WTC11 (cell line): ENCODE measurements around the gene CDX1. TPM values are rescaled to one million over a fixed set of nuclear protein-coding genes. Genes with fewer than 3 reads are reported as not detected.

Experiments used
- ATAC-seq: fragments of 200-7000 bp; cut with Tn5 transposase; 2 replicates; pipeline ENCODE4 v1.10.0; 2021; ENCODE audit warnings: mild to moderate bottlenecking, moderate library complexity
- CTCF ChIA-PET: fragments of 300-600 bp; sonication (Branson Sonifier 250); formaldehyde crosslinking; loops from one replicate; lab custom pipeline; 2021; ENCODE audit warnings: antibody characterized with exemption; lab: Charles Lee
- POLR2A ChIA-PET: fragments of 350-600 bp; sonication (Branson Sonifier 250); formaldehyde crosslinking; loops from one replicate; lab custom pipeline; 2021; ENCODE audit warnings: antibody characterized with exemption; lab: Charles Lee
- DNase-seq: peaks from one replicate; pipeline ENCODE4 v3.0.0; 2021; ENCODE audit warnings: low spot score
- H3K27ac Mint-ChIP-seq: 2 replicates; pipeline ENCODE4 v1.8.0; 2021; ENCODE audit warnings: mixed read lengths
- H3K27me3 Mint-ChIP-seq: 2 replicates; pipeline ENCODE4 v1.8.0; 2021; ENCODE audit warnings: low read depth, mild to moderate bottlenecking, moderate library complexity, mixed read lengths
- H3K36me3 Mint-ChIP-seq: 2 replicates; pipeline ENCODE4 v1.8.0; 2021; ENCODE audit warnings: mixed read lengths
- H3K4me1 Mint-ChIP-seq: 2 replicates; pipeline ENCODE4 v1.8.0; 2022; ENCODE audit warnings: mixed read lengths
- H3K4me3 Mint-ChIP-seq: 2 replicates; pipeline ENCODE4 v1.8.0; 2021; ENCODE audit warnings: mild to moderate bottlenecking, moderate library complexity, mixed read lengths
- H3K9me3 Mint-ChIP-seq: 2 replicates; pipeline ENCODE4 v1.8.0; 2021; ENCODE audit warnings: mixed read lengths
- ARID4B ChIP-seq: sonication (generic); formaldehyde crosslinking; IDR thresholded peaks from 2 replicates; pipeline ENCODE4 v1.8.0; 2023; ENCODE audit warnings: missing genetic modification reagents, mild to moderate bottlenecking, borderline replicate concordance
- CDX4 ChIP-seq: fragments of 250-450 bp; sonication (Bioruptor Pico); IDR thresholded peaks from 2 replicates; pipeline ENCODE4 v1.9.0; 2021; ENCODE audit warnings: moderate library complexity, mild to moderate bottlenecking, inconsistent platforms, borderline replicate concordance
- FOXP1 ChIP-seq: sonication (generic); formaldehyde crosslinking; IDR thresholded peaks from 2 replicates; pipeline ENCODE4 v1.8.0; 2022; ENCODE audit warnings: missing genetic modification reagents, mild to moderate bottlenecking, moderate library complexity, borderline replicate concordance
- GRHL2 ChIP-seq: fragments of 250-450 bp; sonication (Bioruptor Pico); IDR thresholded peaks from 2 replicates; pipeline ENCODE4 v1.8.0; 2022; ENCODE audit warnings: mild to moderate bottlenecking, moderate library complexity; ENCODE audit not compliant: insufficient replicate concordance, severe bottlenecking
- HMGA2 ChIP-seq: fragments of 250-450 bp; sonication (Bioruptor Pico); IDR thresholded peaks from 2 replicates; pipeline ENCODE4 v1.4.0; 2021; ENCODE audit warnings: mild to moderate bottlenecking, moderate library complexity
- KAT7 ChIP-seq: sonication (generic); formaldehyde crosslinking; IDR thresholded peaks from 2 replicates; pipeline ENCODE4 v1.8.1; 2023; ENCODE audit warnings: missing genetic modification reagents, mild to moderate bottlenecking, borderline replicate concordance
- TEAD4 ChIP-seq: sonication (generic); formaldehyde crosslinking; IDR thresholded peaks from 2 replicates; pipeline ENCODE4 v1.8.0; 2022; ENCODE audit warnings: mild to moderate bottlenecking, missing genetic modification reagents
- ZNF281 ChIP-seq: sonication (generic); formaldehyde crosslinking; IDR thresholded peaks from 2 replicates; pipeline ENCODE4 v1.8.0; 2023; ENCODE audit warnings: mild to moderate bottlenecking, missing genetic modification reagents
- total RNA-seq: library from RNA; stranded (reverse); gene quantifications from 3 replicates; pipeline ENCODE4 v1.2.3, GENCODE V29; 2021
- TF ChIP-seq, protein P1 (sequence below): sonication (generic); formaldehyde crosslinking; IDR thresholded peaks from 2 replicates; pipeline ENCODE4 v1.8.0; 2022; ENCODE audit warnings: mild to moderate bottlenecking, missing genetic modification reagents
- TF ChIP-seq, protein P2 (sequence below): fragments of 250-450 bp; sonication (Bioruptor Pico); IDR thresholded peaks from 2 replicates; pipeline ENCODE4 v1.9.0; 2021; ENCODE audit warnings: mild to moderate bottlenecking
- TF ChIP-seq, protein P3 (sequence below): fragments of 250-450 bp; sonication (Bioruptor Pico); IDR thresholded peaks from 2 replicates; pipeline ENCODE4 v2.1.2; 2022; ENCODE audit warnings: mild to moderate bottlenecking, moderate library complexity
- TF ChIP-seq, protein P4 (sequence below): sonication (generic); formaldehyde crosslinking; IDR thresholded peaks from 2 replicates; pipeline ENCODE4 v1.8.0; 2022; ENCODE audit warnings: mild to moderate bottlenecking, missing genetic modification reagents

Gene CDX1
- total RNA-seq, 1 experiment from 2014 or later = 0.13 TPM

- DNase-seq = no peak
- ATAC-seq = no peak
- Mint-ChIP-seq H3K27ac (no peak overlapping the region), H3K4me3 (no peak overlapping the region), H3K4me1 (peaks cover 25% of the 10 kb centered on the region), H3K9me3 (no peaks in the 10 kb centered on the region), H3K27me3 (peaks cover 47% of the 10 kb centered on the region), H3K36me3 (no peaks in the 10 kb centered on the region)
- TF ChIP-seq HMGA2 (CRISPR knock-in tag) = no peak
- TF ChIP-seq, protein P1, sequence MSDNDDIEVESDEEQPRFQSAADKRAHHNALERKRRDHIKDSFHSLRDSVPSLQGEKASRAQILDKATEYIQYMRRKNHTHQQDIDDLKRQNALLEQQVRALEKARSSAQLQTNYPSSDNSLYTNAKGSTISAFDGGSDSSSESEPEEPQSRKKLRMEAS (CRISPR knock-in tag) = no peak
- no peak for TF ChIP-seq CDX4
- TF ChIP-seq, protein P2, sequence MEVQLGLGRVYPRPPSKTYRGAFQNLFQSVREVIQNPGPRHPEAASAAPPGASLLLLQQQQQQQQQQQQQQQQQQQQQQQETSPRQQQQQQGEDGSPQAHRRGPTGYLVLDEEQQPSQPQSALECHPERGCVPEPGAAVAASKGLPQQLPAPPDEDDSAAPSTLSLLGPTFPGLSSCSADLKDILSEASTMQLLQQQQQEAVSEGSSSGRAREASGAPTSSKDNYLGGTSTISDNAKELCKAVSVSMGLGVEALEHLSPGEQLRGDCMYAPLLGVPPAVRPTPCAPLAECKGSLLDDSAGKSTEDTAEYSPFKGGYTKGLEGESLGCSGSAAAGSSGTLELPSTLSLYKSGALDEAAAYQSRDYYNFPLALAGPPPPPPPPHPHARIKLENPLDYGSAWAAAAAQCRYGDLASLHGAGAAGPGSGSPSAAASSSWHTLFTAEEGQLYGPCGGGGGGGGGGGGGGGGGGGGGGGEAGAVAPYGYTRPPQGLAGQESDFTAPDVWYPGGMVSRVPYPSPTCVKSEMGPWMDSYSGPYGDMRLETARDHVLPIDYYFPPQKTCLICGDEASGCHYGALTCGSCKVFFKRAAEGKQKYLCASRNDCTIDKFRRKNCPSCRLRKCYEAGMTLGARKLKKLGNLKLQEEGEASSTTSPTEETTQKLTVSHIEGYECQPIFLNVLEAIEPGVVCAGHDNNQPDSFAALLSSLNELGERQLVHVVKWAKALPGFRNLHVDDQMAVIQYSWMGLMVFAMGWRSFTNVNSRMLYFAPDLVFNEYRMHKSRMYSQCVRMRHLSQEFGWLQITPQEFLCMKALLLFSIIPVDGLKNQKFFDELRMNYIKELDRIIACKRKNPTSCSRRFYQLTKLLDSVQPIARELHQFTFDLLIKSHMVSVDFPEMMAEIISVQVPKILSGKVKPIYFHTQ (CRISPR knock-in tag) = no peak
- TF ChIP-seq, protein P3, sequence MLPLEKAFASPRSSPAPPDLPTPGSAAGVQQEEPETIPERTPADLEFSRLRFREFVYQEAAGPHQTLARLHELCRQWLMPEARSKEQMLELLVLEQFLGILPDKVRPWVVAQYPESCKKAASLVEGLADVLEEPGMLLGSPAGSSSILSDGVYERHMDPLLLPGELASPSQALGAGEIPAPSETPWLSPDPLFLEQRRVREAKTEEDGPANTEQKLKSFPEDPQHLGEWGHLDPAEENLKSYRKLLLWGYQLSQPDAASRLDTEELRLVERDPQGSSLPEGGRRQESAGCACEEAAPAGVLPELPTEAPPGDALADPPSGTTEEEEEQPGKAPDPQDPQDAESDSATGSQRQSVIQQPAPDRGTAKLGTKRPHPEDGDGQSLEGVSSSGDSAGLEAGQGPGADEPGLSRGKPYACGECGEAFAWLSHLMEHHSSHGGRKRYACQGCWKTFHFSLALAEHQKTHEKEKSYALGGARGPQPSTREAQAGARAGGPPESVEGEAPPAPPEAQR (CRISPR knock-in tag) = no peak
- TF ChIP-seq, protein P4, sequence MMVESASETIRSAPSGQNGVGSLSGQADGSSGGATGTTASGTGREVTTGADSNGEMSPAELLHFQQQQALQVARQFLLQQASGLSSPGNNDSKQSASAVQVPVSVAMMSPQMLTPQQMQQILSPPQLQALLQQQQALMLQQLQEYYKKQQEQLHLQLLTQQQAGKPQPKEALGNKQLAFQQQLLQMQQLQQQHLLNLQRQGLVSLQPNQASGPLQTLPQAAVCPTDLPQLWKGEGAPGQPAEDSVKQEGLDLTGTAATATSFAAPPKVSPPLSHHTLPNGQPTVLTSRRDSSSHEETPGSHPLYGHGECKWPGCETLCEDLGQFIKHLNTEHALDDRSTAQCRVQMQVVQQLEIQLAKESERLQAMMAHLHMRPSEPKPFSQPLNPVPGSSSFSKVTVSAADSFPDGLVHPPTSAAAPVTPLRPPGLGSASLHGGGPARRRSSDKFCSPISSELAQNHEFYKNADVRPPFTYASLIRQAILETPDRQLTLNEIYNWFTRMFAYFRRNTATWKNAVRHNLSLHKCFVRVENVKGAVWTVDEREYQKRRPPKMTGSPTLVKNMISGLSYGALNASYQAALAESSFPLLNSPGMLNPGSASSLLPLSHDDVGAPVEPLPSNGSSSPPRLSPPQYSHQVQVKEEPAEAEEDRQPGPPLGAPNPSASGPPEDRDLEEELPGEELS (CRISPR knock-in tag) = no peak
- no peak for TF ChIP-seq GRHL2 (CRISPR knock-in tag)
- no peak for TF ChIP-seq ARID4B (CRISPR knock-in tag)
- no peak for TF ChIP-seq FOXP1
- no peak for TF ChIP-seq TEAD4
- no peak for TF ChIP-seq ZNF281 (CRISPR knock-in tag)
- no peak for TF ChIP-seq KAT7 (CRISPR knock-in tag)
- POLR2A ChIA-PET = no interaction called here
- CTCF ChIA-PET = interaction anchor here (0.7 kb wide), 1 partner anchor 15 kb away, joined by 4 read pairs; no protein-coding TSS in a partner anchor
Observed at GRCh38 chr5:150160448-150161081, 6.0 kb upstream of the CDX1 start.
